Subcutaneous adipose tissue (tissue), 4 donors: ENCODE results near the gene UQCR10. TPM values are rescaled to one million over a fixed set of nuclear protein-coding genes. Genes with fewer than 3 reads are reported as not detected.

Experiments
- total RNA-seq, 4 donors: library from RNA; depleted of rRNA; stranded (reverse); fragments of >200 nt; gene quantifications; one replicate each; pipeline ENCODE4 v1.1.0, GENCODE V29; 2016
- TF ChIP-seq, protein P1 (sequence below): fragments of 450-650 bp; IDR thresholded peaks from one replicate; pipeline ENCODE4 v1.5.1; 2016; ENCODE audit warnings: low read depth, mild to moderate bottlenecking, control low read depth, antibody characterized with exemption, moderate library complexity

Gene UQCR10
- total RNA-seq, 4 donors from 2014 or later, result 45.1 to 83.5 (median 66.0) TPM

DNA sequence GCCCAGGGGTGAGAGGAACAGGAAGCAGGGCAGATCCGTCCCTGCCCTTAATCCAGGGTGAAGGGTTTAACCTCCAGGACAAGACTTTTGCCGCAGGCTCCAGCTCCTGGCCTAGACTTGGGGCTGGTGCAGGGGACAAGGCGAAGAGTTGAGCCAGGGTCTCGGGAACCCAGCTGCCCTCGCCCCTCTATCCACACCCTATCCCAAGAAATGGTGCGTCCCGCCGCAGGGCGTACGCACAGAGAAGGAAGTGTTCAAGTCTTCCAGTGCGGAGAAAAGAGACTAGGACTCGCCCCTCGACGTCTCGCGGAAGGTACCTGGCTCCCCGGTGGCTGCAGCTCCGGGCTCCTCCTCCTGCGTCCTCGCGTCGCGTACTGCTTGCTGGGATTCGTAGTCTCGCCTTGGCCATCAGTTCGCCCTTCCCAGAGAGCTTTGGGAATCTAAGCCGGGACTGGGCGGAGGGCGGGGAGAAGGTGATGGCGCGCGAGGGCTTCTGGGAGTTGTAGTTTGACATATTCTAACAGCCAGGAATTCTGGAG, 468 bp upstream of the UQCR10 start, which contains the start of gene ZMAT5:
TSS of gene ZMAT5 (minus strand) at position 376 of the 539 bp plus-strand sequence. CDS start 18,463 bp downstream, outside the sequence.
- TF ChIP-seq, protein P1, sequence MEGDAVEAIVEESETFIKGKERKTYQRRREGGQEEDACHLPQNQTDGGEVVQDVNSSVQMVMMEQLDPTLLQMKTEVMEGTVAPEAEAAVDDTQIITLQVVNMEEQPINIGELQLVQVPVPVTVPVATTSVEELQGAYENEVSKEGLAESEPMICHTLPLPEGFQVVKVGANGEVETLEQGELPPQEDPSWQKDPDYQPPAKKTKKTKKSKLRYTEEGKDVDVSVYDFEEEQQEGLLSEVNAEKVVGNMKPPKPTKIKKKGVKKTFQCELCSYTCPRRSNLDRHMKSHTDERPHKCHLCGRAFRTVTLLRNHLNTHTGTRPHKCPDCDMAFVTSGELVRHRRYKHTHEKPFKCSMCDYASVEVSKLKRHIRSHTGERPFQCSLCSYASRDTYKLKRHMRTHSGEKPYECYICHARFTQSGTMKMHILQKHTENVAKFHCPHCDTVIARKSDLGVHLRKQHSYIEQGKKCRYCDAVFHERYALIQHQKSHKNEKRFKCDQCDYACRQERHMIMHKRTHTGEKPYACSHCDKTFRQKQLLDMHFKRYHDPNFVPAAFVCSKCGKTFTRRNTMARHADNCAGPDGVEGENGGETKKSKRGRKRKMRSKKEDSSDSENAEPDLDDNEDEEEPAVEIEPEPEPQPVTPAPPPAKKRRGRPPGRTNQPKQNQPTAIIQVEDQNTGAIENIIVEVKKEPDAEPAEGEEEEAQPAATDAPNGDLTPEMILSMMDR, result no peak

DNA sequence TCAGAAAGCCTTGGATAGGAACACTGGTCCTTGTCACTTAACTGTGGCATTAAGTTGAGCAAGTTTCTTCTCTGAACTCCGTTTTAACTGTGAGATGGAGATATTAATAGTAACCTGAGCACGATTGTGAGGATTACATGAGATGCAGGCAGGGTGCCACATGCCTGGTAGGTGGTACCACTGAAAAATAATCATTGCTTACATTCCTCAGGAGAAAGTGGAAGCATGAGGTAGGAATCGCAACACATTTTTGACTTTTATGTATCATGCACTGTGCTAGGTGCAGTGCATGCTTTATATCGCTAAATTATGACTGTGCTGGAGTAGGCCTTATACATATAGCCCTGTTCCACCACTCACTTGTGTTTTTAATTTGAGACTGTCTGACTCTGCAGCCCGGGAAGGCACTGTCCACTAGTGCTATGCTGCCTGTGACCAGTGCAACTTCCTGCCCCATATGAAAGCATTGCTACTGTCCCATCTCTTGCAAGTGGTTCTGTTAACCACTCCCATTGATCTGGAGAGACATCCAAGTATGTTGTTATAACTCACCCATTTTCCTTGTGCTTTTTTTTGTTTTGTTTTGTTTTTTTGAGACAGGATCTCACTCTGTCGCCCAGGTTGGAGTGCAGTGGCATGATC, 1.0 kb downstream of the UQCR10 start:
- TF ChIP-seq, protein P1, result no peak

DNA sequence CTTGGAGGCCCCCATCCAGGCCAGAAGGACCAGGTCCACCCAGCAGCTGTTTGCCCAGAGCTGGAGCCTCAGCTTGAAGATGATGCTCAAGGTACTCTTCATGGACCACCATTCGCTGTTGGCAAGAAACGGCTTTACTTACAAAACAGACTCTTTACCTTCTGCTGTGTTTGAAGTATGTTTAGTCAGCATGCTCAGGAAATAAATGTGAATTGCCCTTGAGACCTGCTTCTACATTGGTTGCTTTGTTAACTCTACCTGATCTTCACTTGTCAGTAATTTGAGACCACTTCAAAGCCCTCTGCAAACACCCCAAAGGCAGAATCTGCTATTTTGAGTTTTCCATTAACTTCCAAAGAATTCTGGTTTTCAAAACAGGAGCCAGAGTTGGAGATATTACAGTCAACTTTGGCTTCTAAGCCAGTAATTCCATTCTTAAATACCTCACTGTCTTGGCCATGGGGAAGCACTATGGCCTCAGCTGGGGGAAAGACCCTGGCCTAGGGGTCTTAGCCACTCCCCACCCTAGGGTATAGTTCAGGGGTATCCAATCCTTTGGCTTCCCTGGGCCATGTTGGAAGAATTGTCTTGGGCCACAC, 2.7 kb downstream of the UQCR10 start:
- TF ChIP-seq, protein P1, result no peak

DNA sequence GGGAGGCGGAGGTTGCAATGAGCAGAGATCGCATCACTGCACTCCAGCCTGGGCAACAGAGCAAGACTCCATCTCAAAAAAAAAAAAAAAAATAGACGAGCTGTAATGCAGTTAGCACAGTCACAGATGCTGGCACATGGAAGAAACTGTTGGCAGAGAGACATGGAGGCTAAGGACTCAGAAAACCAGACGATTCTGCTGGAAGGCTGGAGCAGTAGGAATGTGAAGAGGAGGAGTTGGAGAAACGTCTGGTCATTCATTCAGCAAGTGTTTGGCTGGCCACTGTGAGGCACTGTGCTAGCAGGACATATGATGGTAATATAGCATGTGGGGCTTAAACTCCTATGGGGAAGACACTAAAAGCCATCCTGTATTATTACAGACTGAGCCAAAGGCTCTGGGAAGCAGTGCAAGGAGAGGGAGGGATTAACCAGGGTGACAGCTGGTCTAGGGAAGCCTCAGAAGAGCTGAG, 5.0 kb downstream of the UQCR10 start:
- TF ChIP-seq, protein P1, result no peak

DNA sequence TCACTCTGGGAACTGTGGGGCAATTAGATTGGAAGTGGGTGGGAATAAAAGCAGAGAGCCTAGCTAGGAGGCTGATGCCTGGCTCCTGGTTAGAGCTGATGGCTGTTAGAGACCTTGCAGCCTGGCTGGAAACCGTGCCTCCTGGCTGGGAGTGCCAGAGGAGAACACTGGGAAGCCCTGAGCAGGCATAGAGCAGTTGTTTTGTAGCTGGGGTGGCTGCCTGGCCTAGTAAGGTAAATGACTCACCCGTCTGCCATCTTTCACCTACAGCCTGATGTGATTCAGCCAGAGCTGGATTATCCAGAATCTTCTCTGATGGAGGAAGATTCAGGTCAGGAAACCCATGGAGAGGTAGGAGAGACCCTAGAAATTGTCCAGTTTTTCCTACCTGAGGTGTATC, 6.1 kb downstream of the UQCR10 start:
- TF ChIP-seq, protein P1, result no peak

DNA sequence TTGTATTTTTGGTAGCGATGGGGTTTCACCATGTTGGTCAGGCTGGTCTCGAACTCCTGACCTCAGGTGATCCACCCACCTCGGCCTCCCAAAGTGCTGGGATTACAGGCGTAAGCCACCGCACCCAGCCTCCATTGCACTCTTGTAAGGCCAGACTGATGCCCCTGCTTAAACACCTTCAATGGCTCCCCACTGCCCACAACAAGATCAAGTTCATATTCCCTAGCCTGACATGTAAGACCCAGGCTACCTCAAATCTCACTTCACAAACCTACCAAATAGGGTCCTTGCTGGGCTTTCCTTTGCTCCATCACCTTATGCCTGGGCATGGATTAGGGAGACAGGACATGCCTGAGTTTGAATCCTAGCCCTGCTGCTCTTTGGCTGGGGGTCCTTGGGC, 13.1 kb downstream of the UQCR10 start:
- TF ChIP-seq, protein P1, result no peak
